Measurements from ENCODE around the gene MGST2. TPM values are rescaled to one million over a fixed set of nuclear protein-coding genes. Genes with fewer than 3 reads are reported as not detected.

Gene MGST2
- total and polyA plus RNA-seq, 2 experiments from 2014 or later, result 4.6 to 19.1 TPM

GRCh38 chr4:139643042-139643895 lies 22.4 kb upstream of the MGST2 start:
- Mint-ChIP-seq H3K27ac (no peak overlapping the region), H3K4me1 (peaks cover 3% of the 10 kb centered on the region; the same call in 2 of the 3 replicates)
- TF ChIP-seq ZNF331 (CRISPR knock-in tag; IDR thresholded peaks at IDR 0.05; ENCODE audit: low read depth) (no peak), POLR2AphosphoS5 (IDR thresholded peaks at IDR 0.05; ENCODE audit: low read depth) (no peak), ZNF114 (CRISPR knock-in tag; IDR thresholded peaks at IDR 0.05) (no peak), ZNF462 (CRISPR knock-in tag; IDR thresholded peaks at IDR 0.05) (no peak), CREB1 (CRISPR knock-in tag; IDR thresholded peaks at IDR 0.05; ENCODE audit: low read depth) (no peak), JUNB (IDR thresholded peaks at IDR 0.05; ENCODE audit: unreplicated experiment) (no peak), CTCF (conservative IDR thresholded peaks at IDR 0.05; ENCODE audit: low read depth in 2 of 2) (no peak), EZH2 (IDR thresholded peaks at IDR 0.05; ENCODE audit: low read depth, unreplicated experiment) (no peak), STAT1 (IDR thresholded peaks at IDR 0.05; ENCODE audit: unreplicated experiment) (no peak), EZH2phosphoT487 (IDR thresholded peaks at IDR 0.05; ENCODE audit: unreplicated experiment) (no peak), ETS1 (IDR thresholded peaks at IDR 0.05) (no peak), NANOG (IDR thresholded peaks at IDR 0.05; ENCODE audit: borderline replicate concordance) (no peak), REST (IDR thresholded peaks at IDR 0.05; ENCODE audit: unreplicated experiment) (no peak)

More at GRCh38 chr4:139643042-139643895, 22.4 kb upstream of the MGST2 start:
- H3K36me3 ChIP-seq (ENCODE audit: insufficient read depth), result no peaks in the 10 kb centered on the region; the same call in 1 of the 2 replicates
- H3K4me3 ChIP-seq, result no peak overlapping the region
- no peak overlapping the region for H3K4me2 ChIP-seq
- no peak overlapping the region for H3K4me3 Mint-ChIP-seq
- H4K20me1 ChIP-seq (replicated peaks; ENCODE audit: insufficient read depth), result no peaks in the 10 kb centered on the region
- peaks cover 6% of the 10 kb centered on the region for H3K9me3 Mint-ChIP-seq
- no peaks in the 10 kb centered on the region for H3F3A ChIP-seq (replicated peaks; ENCODE audit: low read depth)
- no peak for DNase-seq (ENCODE audit: low spot score)
- no peak overlapping the region for H3K27ac ChIP-seq (ENCODE audit: low read depth)
- peaks cover 10% of the 10 kb centered on the region for H3K27me3 Mint-ChIP-seq (ENCODE audit: insufficient read depth, low read depth, poor library complexity)
- H3K27me3 ChIP-seq (ENCODE audit: insufficient read depth), result no peaks in the 10 kb centered on the region
- H3K36me3 Mint-ChIP-seq (ENCODE audit: low read depth), result peaks cover 6% of the 10 kb centered on the region; the same call in 1 of the 3 replicates
- no peaks in the 10 kb centered on the region for H3K79me2 ChIP-seq (replicated peaks; ENCODE audit: insufficient read depth)
- H3K4me1 ChIP-seq (ENCODE audit: insufficient read depth), result no peaks in the 10 kb centered on the region
- no peak; the same call in 2 of the 3 replicates for ATAC-seq
- peak overlapping the region; percentile 59; the same call in 1 of the 2 replicates for H2AFZ ChIP-seq
- H3K9me2 ChIP-seq (ENCODE audit: insufficient read depth), result 0 out of 2 replicates have a peak, but pooled peaks cover 2% of the 10 kb centered on the region

All from GM23338 (cell line).